Muscle of arm (tissue), 12 donors: ENCODE measurements around the gene GTPBP1. TPM values are rescaled to one million over a fixed set of nuclear protein-coding genes. Genes with fewer than 3 reads are reported as not detected.

Experiments
- polyA plus RNA-seq, 12 donors: library from polyadenylated mRNA; unstranded; fragments of 120-200 nt; gene quantifications; one replicate each; pipeline ENCODE4 v1.2.1, GENCODE V29; 2013; ENCODE audit not compliant: insufficient read length in 12 of 12

The GTPBP1 gene
- polyA plus RNA-seq, 12 donors = 26.1 to 46.2 (median 35.0) TPM; not detected in 1

Other genes starting within 250 kb of the GTPBP1 start
- gene KDELR3, start 237.8 kb upstream of the GTPBP1 start, polyA plus RNA-seq = 10 to 100 TPM in 11 of 12 donors, not detected in 1; 22.9 to 55.8 (median 33.7) TPM
- 1,000 to 10,000 TPM in 1 of 12 donors, 100 to 1,000 TPM in 11; 264 to 1,711 (median 369) TPM for gene DDX17, start 199.6 kb upstream of the GTPBP1 start, polyA plus RNA-seq
- gene DMC1, start 135.8 kb upstream of the GTPBP1 start, polyA plus RNA-seq = 1 to 10 TPM in 11 of 12 donors, not detected in 1; 3.5 to 9.0 (median 4.9) TPM
- 1 to 10 TPM in 6 of 12 donors, under 1 TPM in 4, not detected in 2; 0.73 to 2.2 (median 1.2) TPM for gene FAM227A, start 49.6 kb upstream of the GTPBP1 start, polyA plus RNA-seq
- gene CBY1, start 49.3 kb upstream of the GTPBP1 start, polyA plus RNA-seq = 10 to 100 TPM in 11 of 12 donors, not detected in 1; 28.3 to 41.5 (median 33.2) TPM
- 10 to 100 TPM in 11 of 12 donors, not detected in 1; 63.9 to 88.3 (median 83.5) TPM for gene TOMM22, start 24.0 kb upstream of the GTPBP1 start, polyA plus RNA-seq
- gene JOSD1, start 5.0 kb upstream of the GTPBP1 start, polyA plus RNA-seq = 10 to 100 TPM in 11 of 12 donors, not detected in 1; 31.4 to 79.1 (median 37.2) TPM
- 10 to 100 TPM in 11 of 12 donors, not detected in 1; 39.3 to 85.0 (median 47.5) TPM for gene SUN2, start 50.1 kb downstream of the GTPBP1 start, polyA plus RNA-seq
- gene DNAL4, start 88.2 kb downstream of the GTPBP1 start, polyA plus RNA-seq = 10 to 100 TPM in 9 of 12 donors, 1 to 10 TPM in 2, not detected in 1; 9.0 to 33.7 (median 12.0) TPM
- 1 to 10 TPM in 11 of 12 donors, not detected in 1; 4.1 to 10.0 (median 5.0) TPM for gene NPTXR, start 138.1 kb downstream of the GTPBP1 start, polyA plus RNA-seq
- gene CBX6, start 166.3 kb downstream of the GTPBP1 start, polyA plus RNA-seq = 100 to 1,000 TPM in 1 of 12 donors, 10 to 100 TPM in 11; 18.8 to 226 (median 30.1) TPM